Stimulated activated CD4-positive, alpha-beta T cell treated with anti-CD3 and anti-CD28 coated beads, Interleukin-4, amount 100 ng/mL, for 1 hour (primary cell): ENCODE measurements around the gene LUC7L3.
"Not testable (repeated sequence)": the region's sequence is repeated elsewhere in the genome, so short reads cannot be mapped to it uniquely, and the experiment has no call there.

ENCODE experiments used
- DNase-seq: peaks from one replicate; pipeline ENCODE4 v3.0.0-alpha.2; 2020

Gene LUC7L3

DNA sequence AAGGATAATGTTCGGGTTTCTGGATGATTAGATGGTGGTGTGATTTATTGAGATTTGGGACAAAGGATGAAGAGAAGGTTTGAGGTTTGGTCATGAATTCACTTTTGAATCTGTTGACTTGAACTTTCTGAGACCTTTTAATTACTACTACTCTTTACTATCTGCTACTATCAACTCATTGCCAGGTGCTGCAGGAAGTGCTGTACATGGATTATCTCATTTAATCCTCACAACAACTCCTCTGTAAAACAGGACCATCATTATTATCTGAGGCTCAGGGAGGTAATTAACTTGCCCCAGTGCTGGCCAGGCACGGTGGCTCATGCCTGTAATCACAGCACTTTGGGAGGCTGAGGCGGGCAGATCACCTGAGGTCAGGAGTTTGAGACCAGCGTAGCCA is 8.8 kb upstream of the LUC7L3 start:
- DNase-seq, result no peak

DNA sequence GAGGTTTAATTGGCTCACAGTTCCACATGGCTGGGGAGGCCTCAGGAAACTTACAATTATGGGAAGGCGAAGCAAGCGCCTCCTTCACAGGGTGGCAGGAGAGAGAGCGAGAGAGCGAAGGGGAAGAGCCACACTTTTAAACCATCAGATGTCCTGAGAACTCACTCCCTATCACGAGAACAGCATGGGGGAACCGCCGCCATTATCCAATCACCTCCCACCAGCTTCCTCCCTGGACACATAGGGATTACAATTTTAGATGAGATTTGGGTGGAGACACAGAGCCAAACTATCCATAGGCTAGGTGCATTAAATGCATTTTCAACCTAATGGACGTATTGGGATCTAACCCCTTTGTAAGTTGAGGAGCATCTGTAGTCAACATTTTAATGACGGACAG is 6.8 kb upstream of the LUC7L3 start:
- no peak for DNase-seq

DNA sequence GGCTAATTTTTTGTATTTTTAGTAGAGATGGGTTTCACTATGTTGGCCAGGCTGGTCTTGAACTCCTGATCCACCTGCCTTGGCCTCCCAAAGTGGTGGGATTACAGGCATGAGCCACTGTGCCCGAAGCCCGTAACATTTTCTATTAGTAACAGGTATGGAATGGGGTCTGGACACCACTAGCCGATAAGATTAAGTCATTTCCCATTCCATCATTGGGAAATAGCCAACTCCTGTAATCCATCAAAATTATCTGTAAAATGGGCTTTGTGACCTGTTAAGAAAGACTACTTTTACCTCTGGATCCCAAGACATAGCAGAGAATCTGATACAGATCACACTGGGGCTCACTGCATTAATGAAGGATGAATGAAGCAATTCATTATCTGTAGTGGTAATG is 3.9 kb upstream of the LUC7L3 start:
- DNase-seq, result no peak

DNA sequence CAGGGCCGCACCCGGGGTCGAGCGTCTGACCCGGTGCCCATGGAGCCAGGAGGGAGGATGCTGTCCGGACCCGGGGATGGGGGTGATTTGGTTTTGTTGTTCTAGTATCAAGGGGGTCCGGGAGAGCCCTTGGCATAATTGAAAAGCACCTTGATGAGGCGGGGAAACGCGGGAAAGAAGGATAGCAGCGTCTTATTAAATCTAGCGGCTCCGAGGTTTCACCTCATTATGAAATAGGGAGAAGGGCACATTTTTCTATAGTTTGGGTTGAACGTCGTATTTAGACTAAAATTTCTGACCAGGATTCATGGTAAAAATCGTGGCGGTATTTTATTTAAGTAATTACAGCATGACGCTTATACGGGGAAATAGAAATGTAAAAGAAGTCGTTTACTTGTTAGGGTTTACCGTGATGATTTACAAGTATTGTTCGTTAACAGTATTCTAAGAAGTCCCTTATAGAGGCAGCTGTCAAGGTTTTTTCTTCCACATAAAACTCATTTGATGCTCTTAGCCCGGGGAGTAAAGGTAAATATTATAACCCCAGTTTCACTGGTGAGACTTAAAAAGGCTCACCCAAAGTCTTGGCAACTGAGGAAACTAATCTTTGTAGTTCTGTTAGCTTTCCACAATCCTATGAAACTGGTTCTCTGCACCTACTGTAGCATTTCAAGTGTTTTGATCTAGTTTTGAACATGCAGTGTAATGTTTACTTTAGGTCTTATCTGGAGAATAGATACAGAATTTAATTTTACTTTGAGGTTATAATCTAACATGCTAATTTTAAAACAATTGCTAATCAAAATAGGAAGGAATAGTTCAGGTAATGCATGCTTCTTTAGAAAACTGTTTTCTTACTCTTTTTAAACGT is 756 bp downstream of the LUC7L3 start:
- no peak for DNase-seq

DNA sequence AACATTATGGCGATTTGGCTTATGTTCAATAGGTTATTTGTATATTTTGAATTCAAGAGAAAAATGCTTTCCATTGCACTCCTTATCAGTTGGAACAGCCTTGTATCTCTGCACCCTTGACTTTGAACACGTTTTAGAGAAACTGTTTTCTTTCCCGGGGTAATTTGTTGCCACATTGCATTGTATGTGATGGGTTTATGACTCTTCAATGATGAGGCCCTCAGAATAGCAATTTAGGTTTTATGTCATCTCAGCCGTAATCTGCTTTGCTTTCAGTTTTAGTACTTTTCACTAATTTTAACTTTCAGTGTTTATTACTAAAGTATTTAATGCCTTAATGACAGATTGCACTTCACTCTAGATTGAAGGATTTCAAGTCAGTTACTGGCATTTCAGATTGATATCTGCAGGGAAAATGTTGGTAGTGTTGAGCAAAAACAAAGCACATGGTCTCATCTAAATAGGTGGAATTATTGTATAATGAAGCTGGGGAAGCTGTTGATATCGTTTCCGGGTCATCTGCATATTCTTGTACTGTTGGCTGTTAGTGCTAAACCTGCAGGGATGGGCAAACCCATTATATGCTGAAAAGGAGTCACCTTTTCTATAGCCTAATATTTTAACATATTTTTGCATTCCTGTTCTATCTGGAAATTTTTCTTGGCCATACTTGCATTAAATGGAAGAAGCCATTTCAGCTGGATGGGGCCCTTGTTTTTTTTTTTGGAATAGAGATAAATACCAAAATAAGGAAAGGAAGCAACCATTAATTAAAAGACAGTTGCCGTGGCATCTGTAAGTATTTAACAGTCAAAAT is 2.0 kb downstream of the LUC7L3 start:
- DNase-seq, result no peak

DNA sequence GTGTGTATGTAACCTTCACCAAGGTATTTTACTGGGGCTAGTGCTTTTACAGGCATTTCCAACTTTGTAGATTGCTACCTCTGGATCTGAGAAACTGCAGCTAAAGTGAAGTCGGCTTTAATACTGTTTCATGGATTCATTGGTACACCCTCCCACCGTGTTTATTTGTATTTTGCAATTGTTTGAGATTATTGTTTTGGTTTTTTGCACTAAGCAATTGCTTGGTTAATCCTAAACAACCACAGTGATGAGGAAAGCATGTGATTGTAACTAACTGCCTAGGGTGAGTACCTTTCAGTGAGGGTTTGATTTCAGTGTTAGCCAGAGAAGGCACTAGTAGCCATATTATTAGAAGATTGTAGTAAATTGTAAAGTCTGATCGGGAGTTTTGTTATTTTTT is 3.3 kb downstream of the LUC7L3 start:
- DNase-seq, result no peak

DNA sequence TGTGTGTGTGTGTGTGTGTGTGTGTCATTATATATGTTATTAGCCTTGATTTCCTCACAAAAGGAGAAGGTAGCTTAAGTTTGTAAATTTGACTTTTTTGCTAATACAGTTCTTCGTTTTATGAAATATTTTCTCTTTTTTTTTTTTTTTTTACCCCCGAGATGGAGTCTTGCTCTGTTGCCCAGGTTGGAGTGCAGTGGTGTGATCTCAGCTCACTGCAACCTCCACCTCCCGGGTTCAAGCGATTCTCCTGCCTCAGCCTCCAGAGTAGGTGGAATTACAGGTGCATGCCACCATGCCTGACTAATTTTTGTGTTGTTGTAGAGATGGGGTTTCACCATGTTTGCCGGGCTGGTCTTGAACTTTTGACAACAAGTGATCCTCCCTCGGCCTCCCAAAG is 5.2 kb downstream of the LUC7L3 start:
- not testable (repeated sequence) for DNase-seq

DNA sequence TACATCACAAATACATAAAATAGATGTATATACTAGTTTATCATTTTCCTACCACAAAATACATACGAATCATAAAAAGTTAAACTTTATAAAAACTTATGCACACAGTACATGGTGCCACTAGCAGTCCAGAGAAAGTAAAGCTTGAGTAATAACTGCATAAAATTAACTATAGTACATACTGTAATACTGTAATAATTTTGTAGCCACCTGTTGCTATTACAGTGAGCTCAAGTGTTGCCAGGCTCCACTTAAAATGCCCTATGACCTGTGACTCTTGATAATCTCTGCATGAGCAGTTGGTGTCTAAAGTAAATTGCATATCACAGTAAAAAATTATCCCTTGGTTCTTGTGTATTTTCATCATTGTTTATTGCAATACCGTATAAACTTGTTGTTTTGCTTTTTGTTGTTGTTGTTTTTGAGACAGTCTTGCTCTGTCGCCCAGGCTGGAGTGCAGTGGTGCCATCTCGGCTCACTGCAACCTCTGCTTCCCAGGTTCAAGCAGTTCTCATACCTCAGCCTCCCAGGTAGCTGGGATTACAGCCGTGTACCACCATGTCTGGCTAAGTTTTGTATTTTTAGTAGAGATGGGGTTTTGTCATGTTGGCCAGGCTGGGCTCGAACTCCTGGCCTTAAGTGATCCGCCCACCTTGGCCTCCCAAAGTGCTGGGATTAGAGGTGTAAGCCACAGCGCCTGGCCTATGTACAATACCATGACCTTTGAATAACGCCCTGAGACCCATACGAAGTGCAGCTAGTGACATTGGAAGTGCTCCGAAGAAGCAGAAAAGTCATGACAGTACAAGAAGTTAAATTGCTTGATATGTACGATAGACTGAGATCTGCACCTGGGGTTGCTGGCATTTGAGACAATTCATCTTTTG is 6.6 kb downstream of the LUC7L3 start:
- no peak for DNase-seq

DNA sequence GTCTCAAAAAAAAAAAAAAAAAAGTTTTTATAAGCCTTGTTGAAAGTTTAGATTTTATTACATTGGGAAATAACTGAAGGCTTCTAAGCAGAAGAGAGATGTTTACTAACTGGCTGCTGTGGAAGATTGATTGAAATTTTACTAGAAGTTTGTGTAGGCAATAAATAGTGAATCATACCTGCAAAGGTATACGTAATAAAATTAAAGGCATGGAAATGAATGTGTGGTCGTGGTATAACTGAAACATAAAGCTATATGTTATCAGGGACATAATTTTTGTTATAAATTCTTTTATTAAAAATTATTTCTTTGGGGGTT is 8.7 kb downstream of the LUC7L3 start:
- DNase-seq, result no peak

DNA sequence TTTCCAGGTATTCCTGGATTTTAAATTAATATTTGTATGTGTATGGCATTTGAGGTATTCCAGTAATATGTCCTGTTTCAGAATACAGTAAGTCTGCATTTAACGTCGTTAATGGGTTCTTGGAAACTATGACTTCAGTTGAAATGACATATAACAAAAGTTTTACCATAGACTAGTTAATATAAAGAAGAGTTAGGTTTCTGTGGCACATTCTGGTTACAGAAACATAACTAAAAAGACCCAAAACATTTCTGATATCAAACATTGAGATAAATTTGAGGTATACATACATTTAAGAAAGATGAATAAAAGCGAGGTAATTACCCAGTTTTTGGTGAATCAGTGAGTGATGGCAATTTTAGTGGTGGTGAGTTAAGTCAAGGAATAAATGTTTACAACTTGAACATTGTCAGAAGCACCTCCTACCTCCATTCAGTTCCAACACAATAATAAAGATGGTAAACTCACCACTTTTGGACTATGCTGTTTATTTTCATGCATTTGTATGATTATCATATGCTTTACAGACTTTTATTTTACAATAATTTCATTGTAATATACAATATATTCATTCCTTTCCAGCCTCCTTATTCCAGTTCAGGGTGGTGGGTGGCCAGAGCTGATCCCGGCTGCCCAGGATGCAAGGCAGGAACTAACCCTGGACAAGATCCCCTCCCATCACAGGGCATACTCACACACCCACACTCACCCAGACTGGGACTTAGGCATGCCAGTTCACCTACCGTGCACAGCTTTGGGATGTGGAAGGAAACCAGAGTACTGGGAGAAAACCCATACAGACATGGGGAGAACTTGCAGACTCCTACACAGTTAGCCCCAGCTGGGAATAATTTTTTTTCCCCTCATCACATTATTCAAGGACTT is 9.7 kb downstream of the LUC7L3 start:
- DNase-seq, result no peak

DNA sequence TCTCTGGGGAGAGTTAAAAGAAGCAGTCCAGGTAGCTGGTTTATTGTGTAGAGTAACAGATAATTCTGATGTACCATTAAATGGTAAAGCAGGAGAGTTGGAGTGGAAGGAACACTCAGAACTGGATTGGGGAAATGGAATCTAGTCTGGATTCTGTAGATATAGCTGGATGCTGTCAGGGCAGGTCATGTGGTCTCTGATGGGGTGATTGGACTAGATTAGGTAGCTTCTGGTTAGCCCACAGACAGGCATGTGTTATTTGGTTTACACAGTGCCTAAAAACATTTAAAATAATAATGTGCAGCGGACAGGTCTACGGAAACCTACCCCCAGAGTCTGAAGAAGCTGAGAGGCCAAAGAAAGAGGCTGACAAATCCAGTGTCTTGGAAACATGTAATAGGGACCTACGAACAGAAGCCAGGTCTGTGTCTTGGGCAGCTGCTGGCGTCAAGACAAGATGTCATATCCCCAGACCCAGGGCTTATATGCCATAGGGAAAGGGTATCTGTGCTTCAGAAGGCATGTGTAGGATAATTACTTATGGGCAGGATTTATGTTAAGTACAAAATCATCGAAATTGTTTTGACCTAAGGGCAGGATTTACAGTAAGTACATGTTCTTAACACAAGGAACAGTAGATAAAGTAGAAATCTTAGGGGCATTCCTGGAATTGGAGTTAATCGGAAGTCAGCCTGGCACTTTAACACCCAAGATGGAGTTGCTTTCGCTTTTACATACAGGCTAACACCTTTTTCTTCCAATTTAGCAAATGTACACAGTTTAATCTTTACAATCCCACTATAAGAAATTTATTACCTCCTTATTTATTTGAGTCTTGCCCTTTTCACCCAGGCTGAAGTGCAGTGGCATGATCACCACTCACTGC is 12.4 kb downstream of the LUC7L3 start:
- no peak for DNase-seq

DNA sequence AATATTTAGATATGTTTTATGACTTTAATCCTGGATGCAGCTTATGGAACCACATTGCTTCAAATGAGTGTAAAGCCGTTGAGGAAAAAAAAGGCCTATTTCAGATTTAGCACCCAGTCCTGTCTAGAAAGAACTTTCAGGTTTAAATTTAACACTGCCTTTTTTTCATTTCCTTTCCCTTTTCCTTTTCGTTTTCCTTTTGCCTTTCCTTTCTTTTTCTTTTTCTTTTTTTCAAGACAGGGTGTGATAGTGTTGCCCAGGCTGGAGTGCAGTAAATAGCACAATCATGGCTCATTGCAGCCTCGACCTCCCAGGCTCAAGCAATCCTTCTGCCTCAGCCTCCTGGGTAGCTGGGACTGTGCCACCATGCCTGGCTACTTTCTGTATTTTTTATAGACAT is 15.9 kb downstream of the LUC7L3 start:
- no peak for DNase-seq

DNA sequence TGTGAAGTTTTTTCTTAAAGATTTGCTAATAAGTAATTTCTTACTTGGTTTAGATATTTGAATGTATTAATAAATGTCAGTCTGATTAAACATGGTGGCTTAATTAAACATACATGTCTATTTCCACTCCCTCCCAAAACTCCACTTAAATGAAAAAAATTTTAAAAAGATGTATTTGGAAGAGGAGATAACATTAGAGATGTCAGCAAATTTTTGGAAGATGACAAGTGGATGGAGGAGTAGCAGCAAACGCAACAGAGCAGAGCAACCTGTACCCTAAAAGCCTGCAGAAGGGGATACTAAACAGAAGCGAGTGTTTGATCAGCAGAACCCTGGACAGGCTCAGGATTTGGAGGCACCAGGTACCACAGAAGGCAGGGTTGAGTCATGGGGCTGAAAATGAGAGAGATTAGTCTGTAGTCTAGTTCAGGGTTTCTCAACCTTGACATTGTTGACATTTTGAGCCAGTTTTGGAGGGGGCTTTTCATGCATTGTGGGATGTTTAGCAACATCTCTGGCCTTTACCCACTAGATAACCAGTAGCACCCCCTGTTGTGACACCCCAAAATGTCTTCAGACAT is 17.8 kb downstream of the LUC7L3 start:
- DNase-seq, result no peak

DNA sequence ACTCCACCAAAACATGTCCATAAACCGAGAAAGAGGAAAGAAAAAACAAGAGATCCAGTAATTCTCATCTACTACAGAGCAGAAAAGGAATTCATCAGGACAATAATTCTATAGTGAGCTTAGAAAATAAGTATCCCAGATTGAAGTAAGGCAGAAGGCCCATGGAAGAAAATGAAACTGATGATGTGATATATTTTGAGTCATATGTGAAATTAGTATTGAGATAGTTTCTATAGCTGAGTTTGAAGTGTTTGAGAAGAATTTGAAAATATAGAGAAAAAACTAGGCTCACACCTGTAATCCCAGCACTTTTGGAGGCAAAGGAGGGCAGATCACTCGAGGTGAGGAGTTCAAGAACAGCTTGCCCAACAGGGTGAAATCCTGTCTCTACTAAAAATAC is 19.7 kb downstream of the LUC7L3 start:
- no peak for DNase-seq

DNA sequence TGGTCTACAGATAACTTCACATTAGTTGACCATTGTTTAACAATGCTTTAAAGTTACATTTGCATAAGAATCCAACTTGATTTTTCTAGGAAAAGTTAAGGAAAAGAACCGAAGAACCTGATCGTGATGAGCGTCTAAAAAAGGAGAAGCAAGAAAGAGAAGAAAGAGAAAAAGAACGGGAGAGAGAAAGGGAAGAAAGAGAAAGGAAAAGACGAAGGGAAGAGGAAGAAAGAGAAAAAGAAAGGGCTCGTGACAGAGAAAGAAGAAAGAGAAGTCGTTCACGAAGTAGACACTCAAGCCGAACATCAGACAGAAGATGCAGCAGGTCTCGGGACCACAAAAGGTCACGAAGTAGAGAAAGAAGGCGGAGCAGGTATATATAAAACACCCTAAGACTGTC is 26.2 kb downstream of the LUC7L3 start:
- no peak for DNase-seq

DNA sequence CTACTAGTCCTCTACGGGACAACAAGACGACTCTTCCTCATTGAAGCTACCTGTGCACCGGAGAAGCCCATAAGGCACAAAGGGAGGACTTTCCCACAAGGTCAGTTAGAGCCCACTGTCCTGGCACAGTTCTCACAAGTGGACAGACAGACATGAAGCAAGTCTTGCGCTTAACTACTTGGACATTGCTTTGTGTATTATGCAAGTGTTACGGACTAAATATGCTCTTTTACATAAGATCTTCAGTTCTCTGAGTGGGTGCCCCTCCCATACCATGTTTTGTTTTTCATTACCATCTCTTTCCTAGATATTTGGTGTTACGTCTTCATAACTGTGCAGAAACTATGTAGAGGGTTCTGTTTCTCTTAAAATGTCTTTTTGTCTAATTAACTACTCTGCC is 29.8 kb downstream of the LUC7L3 start:
- no peak for DNase-seq

DNA sequence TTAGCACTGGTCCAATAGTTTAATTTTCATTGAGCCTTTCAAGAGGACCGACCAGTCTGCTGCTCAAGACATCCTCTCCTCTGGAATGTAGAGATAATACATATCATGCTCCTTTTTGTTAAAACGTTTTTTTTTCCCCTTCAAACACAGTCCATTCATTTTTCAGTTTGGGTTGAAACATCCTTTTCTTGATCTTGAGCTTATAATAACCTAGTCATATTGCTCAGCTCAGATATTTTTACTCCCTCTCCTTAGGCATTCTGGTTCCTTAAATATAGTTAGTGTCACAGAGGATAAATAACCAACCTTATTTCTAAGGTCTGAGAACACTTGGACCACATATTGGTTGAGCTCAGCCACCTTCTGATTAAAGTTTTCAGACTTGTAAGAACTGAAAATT is 35.1 kb downstream of the LUC7L3 start:
- no peak for DNase-seq

DNA sequence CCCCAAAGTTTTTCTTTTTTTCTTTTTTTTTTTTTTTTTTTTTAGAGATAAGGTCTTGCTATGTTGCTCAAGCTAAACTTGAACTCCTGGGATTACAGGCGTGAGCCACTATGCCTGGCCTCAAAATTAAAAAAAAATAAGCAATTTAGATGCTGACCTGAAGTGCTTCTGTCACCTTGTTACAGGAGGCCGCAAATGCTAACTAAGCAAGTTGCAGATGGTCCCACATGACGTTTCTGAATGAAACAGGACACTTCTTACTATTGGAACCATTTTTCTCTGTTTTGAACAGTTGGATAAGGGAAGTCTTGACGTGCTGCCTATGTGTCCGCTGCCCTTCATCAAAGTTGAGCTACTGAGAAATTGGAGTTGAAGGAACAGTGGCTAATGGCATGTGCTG is 39.1 kb downstream of the LUC7L3 start:
- no peak for DNase-seq

DNA sequence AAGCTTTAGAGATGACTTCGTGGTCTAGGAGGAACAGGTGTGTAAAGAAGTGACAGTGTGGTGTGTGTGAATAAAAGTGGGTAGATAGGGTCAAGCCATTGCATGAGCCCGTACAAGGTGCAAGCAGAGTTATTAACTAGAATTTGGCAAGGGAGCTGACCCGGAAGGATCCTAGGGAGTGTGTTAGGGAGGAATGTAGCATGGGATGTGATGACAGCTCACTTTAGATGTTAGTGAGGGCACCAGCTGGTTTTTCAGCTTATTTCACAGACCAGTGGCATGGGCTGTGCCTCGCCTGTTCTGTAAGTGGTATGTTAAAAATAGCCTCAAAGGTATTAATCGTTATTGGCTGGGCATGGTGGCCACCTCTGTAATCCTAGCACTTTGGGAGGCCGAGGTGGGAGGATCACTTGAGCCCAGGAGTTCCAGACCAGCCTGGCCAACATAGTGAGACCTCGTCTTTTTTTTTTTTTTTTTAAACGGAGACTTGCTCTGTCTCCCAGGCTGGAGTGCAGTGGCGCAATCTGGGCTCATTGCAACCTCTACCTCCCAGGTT is 39.7 kb downstream of the LUC7L3 start:
- no peak for DNase-seq

DNA sequence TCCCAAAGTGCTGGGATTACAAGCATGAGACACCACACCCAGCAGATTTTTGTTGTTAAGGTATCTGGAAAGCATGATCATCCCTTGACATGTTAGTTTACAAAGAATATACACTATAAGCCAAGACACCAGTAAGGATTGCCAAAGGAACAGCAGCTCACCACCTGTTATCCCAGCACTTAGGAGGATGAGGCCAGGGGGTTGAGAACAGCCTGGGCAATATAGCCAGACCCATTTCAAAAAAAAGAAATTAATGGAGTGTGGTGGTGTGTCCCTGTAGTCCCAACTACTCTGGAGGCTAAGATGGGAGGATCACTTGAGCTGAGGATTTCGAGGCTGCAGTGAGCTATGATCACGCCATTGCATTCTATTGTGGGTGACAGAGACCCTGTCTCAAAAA is 42.8 kb downstream of the LUC7L3 start:
- no peak for DNase-seq
